GM21367 (cell line): ENCODE results near the gene ANTXR1.

Source experiments
- ATAC-seq: cut with Tn5 transposase; IDR thresholded peaks from one replicate; pipeline ENCODE4 v1.9.1; 2021; ENCODE audit not compliant: unreplicated experiment

The ANTXR1 gene

DNA sequence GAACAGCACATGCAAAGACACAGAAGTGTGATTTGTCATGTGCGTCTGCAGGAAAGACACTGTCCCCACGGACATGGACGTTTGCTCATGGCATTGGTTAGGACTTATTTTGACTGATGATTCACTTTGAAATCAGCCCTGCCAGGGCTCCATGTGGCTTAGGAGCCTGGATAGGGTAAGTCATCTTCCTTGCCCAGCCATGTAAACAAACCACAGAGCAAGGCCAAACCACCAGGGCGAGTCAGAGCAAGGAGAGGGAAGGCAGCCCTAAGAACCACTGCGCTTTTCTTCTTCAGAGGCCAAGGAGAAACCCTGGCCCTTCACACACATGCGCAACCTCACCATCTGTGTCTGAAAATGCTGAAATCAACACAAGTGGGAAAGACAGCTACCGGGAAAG lies 285.3 kb downstream of the ANTXR1 start:
- no peak for ATAC-seq

GRCh38 chr2:69298862-69299261 lies 285.9 kb downstream of the ANTXR1 start:
- ATAC-seq, result no peak
